Upper lobe of left lung (tissue), 6 donors: Measurements from ENCODE around the gene MAP3K12. TPM values are rescaled to one million over a fixed set of nuclear protein-coding genes. Genes with fewer than 3 reads are reported as not detected.

Experiments
- ATAC-seq, 2 donors: fragments of 200-7000 bp; cut with Tn5 transposase; one replicate each; pipeline ENCODE4 v1.9.1; 2022; ENCODE audit warnings: mild to moderate bottlenecking in 2 of 2, moderate library complexity in 2 of 2; ENCODE audit not compliant: low FRiP score in 2 of 2
- DNase-seq, 2 donors: peaks; one replicate each; pipeline ENCODE4 v3.0.0-alpha.2; 2019 to 2020
- H3K27ac ChIP-seq, 4 donors: fragments of 200-600 bp; sonication (generic); one replicate each; pipeline ENCODE4 v1.5.1; 2016 to 2019
- H3K27me3 ChIP-seq, 4 donors: fragments of 200-600 bp; sonication (generic); one replicate each; pipeline ENCODE4 v1.5.1; 2017 to 2019
- H3K36me3 ChIP-seq, 4 donors: fragments of 200-600 bp; sonication (generic); one replicate each; pipeline ENCODE4 v1.5.1; 2016 to 2019
- H3K4me1 ChIP-seq, 4 donors: fragments of 200-600 bp; sonication (generic); one replicate each; pipeline ENCODE4 v1.5.1; 2018 to 2019
- H3K4me3 ChIP-seq, 4 donors: fragments of 200-600 bp; sonication (generic); one replicate each; pipeline ENCODE4 v1.5.1; 2017 to 2019; ENCODE audit warnings: mild to moderate bottlenecking in 2 of 4, moderate library complexity in 1 of 4
- H3K9me3 ChIP-seq, 4 donors: fragments of 200-600 bp; sonication (generic); one replicate each; pipeline ENCODE4 v1.5.1; 2018 to 2019
- CTCF ChIP-seq, 6 experiments: fragments of 450-650 bp in 4 of 6; fragments of 200-600 bp in 2 of 6; sonication (generic) in 2 of 6; IDR thresholded peaks; one replicate each; pipeline ENCODE4 v1.5.1; 2016 to 2019; ENCODE audit warnings: antibody characterized with exemption in 6 of 6
- EP300 ChIP-seq, 4 donors: sonication (generic); formaldehyde crosslinking; IDR thresholded peaks; one replicate each; pipeline ENCODE4 v1.5.1; 2017; ENCODE audit warnings: antibody characterized with exemption in 4 of 4, control low read depth in 2 of 4
- POLR2A ChIP-seq, 4 donors: fragments of 450-650 bp; IDR thresholded peaks; one replicate each; pipeline ENCODE4 v1.5.1; 2016 to 2017; ENCODE audit warnings: antibody characterized with exemption in 4 of 4, mild to moderate bottlenecking in 2 of 4
- POLR2AphosphoS5 ChIP-seq, 2 donors: sonication (generic); formaldehyde crosslinking; IDR thresholded peaks; one replicate each; pipeline ENCODE4 v1.5.1; 2017; ENCODE audit warnings: antibody characterized with exemption in 2 of 2
- WGBS, 2 donors: methylation state at CpG; one replicate each; pipeline ENCODE4 v1.1.5; 2017 to 2018; 5-methylcytosine and 5-hydroxymethylcytosine counted together
- total RNA-seq, 6 donors: library from RNA; depleted of rRNA in 4 of 6; stranded (reverse); fragments of >200 nt in 4 of 6; gene quantifications; one replicate each; pipeline versions ENCODE4 v1.1.0 to v1.2.1, GENCODE V29; 2016 to 2021
- donor health status: DM: no; HTN: no; CAD: no; lungs with moderate emphysema.
- donor health status: DM: no; HTN: yes; CAD: no; lungs with severe emphysema.

The MAP3K12 gene
- total RNA-seq, 6 donors from 2014 or later = 9.6 to 87.0 (median 17.4) TPM

- TF ChIP-seq POLR2AphosphoS5 (IDR thresholded peaks at IDR 0.05) (peak in 1 of 2 donors; percentile 57), EP300 (IDR thresholded peaks at IDR 0.05) (no peak)
- ATAC-seq (peak; percentile 32 to 84), DNase-seq (no peak)
- Histone ChIP-seq H3K4me1 (peaks cover 9 to 32% (median 22%) of the 10 kb centered on the region in 4 donors), H3K4me3 (no peak overlapping the region), H3K27me3 (no peaks in the 10 kb centered on the region), H3K36me3 (peaks cover 9 to 87% (median 62%) of the 10 kb centered on the region in 4 donors), H3K9me3 (no peaks in the 10 kb centered on the region), H3K27ac (peak overlapping the region; percentile 29 to 69 (median 47))
- 21 to 25% methylated on average over 1 of the region's 1 CpG for WGBS, 2 donors
These were observed 39.0 kb upstream of the MAP3K12 start for GRCh38 chr12:53538209-53538689.

GRCh38 chr12:53536962-53537361, 37.7 kb upstream of the MAP3K12 start:
- H3K36me3 ChIP-seq = peaks cover 14 to 87% (median 65%) of the 10 kb centered on the region in 4 donors
- TF ChIP-seq POLR2A (IDR thresholded peaks at IDR 0.05) = no peak
- no peak for TF ChIP-seq EP300 (IDR thresholded peaks at IDR 0.05)
- no peak for TF ChIP-seq CTCF (IDR thresholded peaks at IDR 0.05)
- no peak for TF ChIP-seq POLR2AphosphoS5 (IDR thresholded peaks at IDR 0.05)
- ATAC-seq = peak in 1 of 2 donors; percentile 52
- peaks cover 9 to 32% (median 22%) of the 10 kb centered on the region in 4 donors for H3K4me1 ChIP-seq
- no peak overlapping the region for H3K4me3 ChIP-seq
- peak in 1 of 2 donors; percentile 69 for DNase-seq
- H3K27ac ChIP-seq = peak overlapping the region in 3 of 4 donors; percentile 50 to 69 (median 60)
- no peaks in the 10 kb centered on the region for H3K27me3 ChIP-seq
- WGBS, 2 donors = 66 to 85% methylated on average over 3 of the region's 3 CpGs
- no peaks in the 10 kb centered on the region for H3K9me3 ChIP-seq

GRCh38 chr12:53533471-53533870, 34.2 kb upstream of the MAP3K12 start:
- peaks cover 0 to 22% (median 13%) of the 10 kb centered on the region in 4 donors for H3K4me1 ChIP-seq
- peaks cover 24 to 89% (median 81%) of the 10 kb centered on the region in 4 donors for H3K36me3 ChIP-seq
- DNase-seq (no peak), ATAC-seq (no peak)
- H3K9me3 ChIP-seq = no peaks in the 10 kb centered on the region
- peak overlapping the region in 1 of 4 donors; percentile 33 for H3K27ac ChIP-seq
- 54 to 82% methylated on average over 2 of the region's 2 CpGs for WGBS, 2 donors
- no peaks in the 10 kb centered on the region for H3K27me3 ChIP-seq
- TF ChIP-seq POLR2A (IDR thresholded peaks at IDR 0.05) (no peak), CTCF (IDR thresholded peaks at IDR 0.05) (no peak), EP300 (IDR thresholded peaks at IDR 0.05) (no peak), POLR2AphosphoS5 (IDR thresholded peaks at IDR 0.05) (no peak)
- H3K4me3 ChIP-seq = no peak overlapping the region

GRCh38 chr12:53532524-53533445, 33.5 kb upstream of the MAP3K12 start:
- 85 to 92% methylated on average over 7 of the region's 7 CpGs for WGBS, 2 donors
- Histone ChIP-seq H3K4me3 (no peak overlapping the region), H3K9me3 (no peaks in the 10 kb centered on the region), H3K4me1 (peaks cover 0 to 15% (median 7%) of the 10 kb centered on the region in 4 donors), H3K27ac (no peak overlapping the region), H3K36me3 (peaks cover 24 to 95% (median 83%) of the 10 kb centered on the region in 4 donors), H3K27me3 (no peaks in the 10 kb centered on the region)
- no peak for ATAC-seq
- DNase-seq = no peak
- TF ChIP-seq POLR2AphosphoS5 (IDR thresholded peaks at IDR 0.05) (no peak), CTCF (IDR thresholded peaks at IDR 0.05) (no peak), EP300 (IDR thresholded peaks at IDR 0.05) (no peak), POLR2A (IDR thresholded peaks at IDR 0.05) (no peak)

- no peak for ATAC-seq
- WGBS, 2 donors = 77 to 80% methylated on average over 1 to 3 of the region's 3 CpGs
- peaks cover 24 to 98% (median 83%) of the 10 kb centered on the region in 4 donors for H3K36me3 ChIP-seq
- H3K4me1 ChIP-seq = peaks cover 0 to 9% (median 3%) of the 10 kb centered on the region in 4 donors
- H3K27me3 ChIP-seq = no peaks in the 10 kb centered on the region
- TF ChIP-seq POLR2AphosphoS5 (IDR thresholded peaks at IDR 0.05) (no peak), CTCF (IDR thresholded peaks at IDR 0.05) (no peak), EP300 (IDR thresholded peaks at IDR 0.05) (no peak), POLR2A (IDR thresholded peaks at IDR 0.05) (no peak)
- peak overlapping the region in 1 of 4 donors; percentile 16 for H3K27ac ChIP-seq
- no peak overlapping the region for H3K4me3 ChIP-seq
- no peak for DNase-seq
- H3K9me3 ChIP-seq = no peaks in the 10 kb centered on the region
These were observed 32.8 kb upstream of the MAP3K12 start for GRCh38 chr12:53532021-53532420.
